ENCODE measurements around the gene RBX1.

RBX1 gene

GRCh38 chr22:40960145-40960544 is 9.0 kb downstream of the RBX1 start:
- Histone ChIP-seq H3K4ac (ENCODE audit: low read depth, low read length) (no peak overlapping the region), H4K5ac (ENCODE audit: low read length) (no peak overlapping the region), H3K4me2 (ENCODE audit: low read length) (no peak overlapping the region), H3K56ac (ENCODE audit: low read length) (no peak overlapping the region), H3K36me3 (ENCODE audit: control insufficient read depth, insufficient read depth, low read length) (peaks cover 2% of the 10 kb centered on the region), H2BK15ac (replicated peaks; ENCODE audit: low read depth) (no peak overlapping the region), H3K4me3 (ENCODE audit: low read length) (no peak overlapping the region), H3K9ac (ENCODE audit: low read length) (no peak overlapping the region), H3K18ac (ENCODE audit: low read length) (no peak overlapping the region), H3K23ac (ENCODE audit: low read length) (peak overlapping the region; percentile 24), H3K79me1 (ENCODE audit: low read length) (peaks cover 8% of the 10 kb centered on the region), H3K27me3 (ENCODE audit: insufficient read depth, low read length, poor library complexity) (no peaks in the 10 kb centered on the region), H3K4me1 (ENCODE audit: control insufficient read depth, low read depth, low read length) (no peaks in the 10 kb centered on the region), H2AK5ac (ENCODE audit: low read length) (no peak overlapping the region), H2BK120ac (ENCODE audit: low read depth, low read length) (no peak overlapping the region), H3K79me2 (ENCODE audit: control insufficient read depth, insufficient read depth, low read length) (peaks cover 21% of the 10 kb centered on the region), H4K8ac (ENCODE audit: low read depth, low read length) (no peak overlapping the region), H2BK5ac (ENCODE audit: low read length) (no peak overlapping the region), H3K27ac (ENCODE audit: low read depth, low read length) (no peak overlapping the region)
- WGBS (ENCODE audit: extremely low coverage, insufficient coverage, low lambda C conversion rate) = no CpG with 5 or more reads among the region's 2 CpGs
- peak; percentile 52 for DNase-seq

GRCh38 chr22:40965936-40966725 is 15.0 kb downstream of the RBX1 start:
- Histone ChIP-seq H3K27ac (ENCODE audit: low read depth, low read length) (no peak overlapping the region), H3K23ac (ENCODE audit: low read length) (no peak overlapping the region), H4K8ac (ENCODE audit: low read depth, low read length) (no peak overlapping the region), H3K4ac (ENCODE audit: low read depth, low read length) (no peak overlapping the region), H3K79me2 (ENCODE audit: control insufficient read depth, insufficient read depth, low read length) (peaks cover 7% of the 10 kb centered on the region), H3K4me2 (ENCODE audit: low read length) (no peak overlapping the region), H3K4me1 (ENCODE audit: control insufficient read depth, low read depth, low read length) (no peaks in the 10 kb centered on the region), H4K5ac (ENCODE audit: low read length) (no peak overlapping the region), H3K56ac (ENCODE audit: low read length) (no peak overlapping the region), H3K36me3 (ENCODE audit: control insufficient read depth, insufficient read depth, low read length) (peaks cover 3% of the 10 kb centered on the region), H2BK15ac (replicated peaks; ENCODE audit: low read depth) (no peak overlapping the region), H3K18ac (ENCODE audit: low read length) (no peak overlapping the region), H2BK5ac (ENCODE audit: low read length) (no peak overlapping the region), H3K27me3 (ENCODE audit: insufficient read depth, low read length, poor library complexity) (no peaks in the 10 kb centered on the region), H3K4me3 (ENCODE audit: low read length) (no peak overlapping the region), H3K9ac (ENCODE audit: low read length) (no peak overlapping the region), H3K79me1 (ENCODE audit: low read length) (peaks cover 5% of the 10 kb centered on the region), H2AK5ac (ENCODE audit: low read length) (no peak overlapping the region), H2BK120ac (ENCODE audit: low read depth, low read length) (no peak overlapping the region)
- no peak for DNase-seq
- WGBS (ENCODE audit: extremely low coverage, insufficient coverage, low lambda C conversion rate) = no CpG with 5 or more reads among the region's 8 CpGs

- H3K79me1 ChIP-seq (ENCODE audit: low read length) = peaks cover 5% of the 10 kb centered on the region
- no peak overlapping the region for H2BK120ac ChIP-seq (ENCODE audit: low read depth, low read length)
- no peak overlapping the region for H3K4me3 ChIP-seq (ENCODE audit: low read length)
- no CpG with 5 or more reads among the region's 7 CpGs for WGBS (ENCODE audit: extremely low coverage, insufficient coverage, low lambda C conversion rate)
- no peak overlapping the region for H4K5ac ChIP-seq (ENCODE audit: low read length)
- no peak overlapping the region for H3K4ac ChIP-seq (ENCODE audit: low read depth, low read length)
- no peak overlapping the region for H3K4me2 ChIP-seq (ENCODE audit: low read length)
- no peak for DNase-seq
- H3K27me3 ChIP-seq (ENCODE audit: insufficient read depth, low read length, poor library complexity) = no peaks in the 10 kb centered on the region
- no peak overlapping the region for H3K27ac ChIP-seq (ENCODE audit: low read depth, low read length)
- H2BK5ac ChIP-seq (ENCODE audit: low read length) = no peak overlapping the region
- H3K9ac ChIP-seq (ENCODE audit: low read length) = no peak overlapping the region
- no peak overlapping the region for H3K18ac ChIP-seq (ENCODE audit: low read length)
- no peak overlapping the region for H3K23ac ChIP-seq (ENCODE audit: low read length)
- H3K56ac ChIP-seq (ENCODE audit: low read length) = no peak overlapping the region
- peaks cover 3% of the 10 kb centered on the region for H3K36me3 ChIP-seq (ENCODE audit: control insufficient read depth, insufficient read depth, low read length)
- H4K8ac ChIP-seq (ENCODE audit: low read depth, low read length) = no peak overlapping the region
- peaks cover 5% of the 10 kb centered on the region for H3K79me2 ChIP-seq (ENCODE audit: control insufficient read depth, insufficient read depth, low read length)
- H2AK5ac ChIP-seq (ENCODE audit: low read length) = no peak overlapping the region
- no peak overlapping the region for H2BK15ac ChIP-seq (replicated peaks; ENCODE audit: low read depth)
- no peaks in the 10 kb centered on the region for H3K4me1 ChIP-seq (ENCODE audit: control insufficient read depth, low read depth, low read length)
Measured at GRCh38 chr22:40966726-40967085, 15.5 kb downstream of the RBX1 start.

GRCh38 chr22:40967111-40967760 is 16.1 kb downstream of the RBX1 start:
- DNase-seq = no peak
- Histone ChIP-seq H3K4me3 (ENCODE audit: low read length) (no peak overlapping the region), H3K36me3 (ENCODE audit: control insufficient read depth, insufficient read depth, low read length) (peaks cover 3% of the 10 kb centered on the region), H2AK5ac (ENCODE audit: low read length) (no peak overlapping the region), H3K4ac (ENCODE audit: low read depth, low read length) (no peak overlapping the region), H3K18ac (ENCODE audit: low read length) (no peak overlapping the region), H3K79me2 (ENCODE audit: control insufficient read depth, insufficient read depth, low read length) (no peaks in the 10 kb centered on the region), H3K9ac (ENCODE audit: low read length) (no peak overlapping the region), H4K5ac (ENCODE audit: low read length) (no peak overlapping the region), H3K56ac (ENCODE audit: low read length) (no peak overlapping the region), H3K23ac (ENCODE audit: low read length) (no peak overlapping the region), H3K79me1 (ENCODE audit: low read length) (peaks cover 5% of the 10 kb centered on the region), H3K27me3 (ENCODE audit: insufficient read depth, low read length, poor library complexity) (no peaks in the 10 kb centered on the region), H2BK15ac (replicated peaks; ENCODE audit: low read depth) (no peak overlapping the region), H3K4me2 (ENCODE audit: low read length) (no peak overlapping the region), H4K8ac (ENCODE audit: low read depth, low read length) (no peak overlapping the region), H2BK120ac (ENCODE audit: low read depth, low read length) (no peak overlapping the region), H3K4me1 (ENCODE audit: control insufficient read depth, low read depth, low read length) (no peaks in the 10 kb centered on the region), H3K27ac (ENCODE audit: low read depth, low read length) (no peak overlapping the region), H2BK5ac (ENCODE audit: low read length) (no peak overlapping the region)
- no CpG with 5 or more reads among the region's 8 CpGs for WGBS (ENCODE audit: extremely low coverage, insufficient coverage, low lambda C conversion rate)

GRCh38 chr22:40972587-40972986 is 21.4 kb downstream of the RBX1 start:
- no peak overlapping the region for H3K23ac ChIP-seq (ENCODE audit: low read length)
- H3K36me3 ChIP-seq (ENCODE audit: control insufficient read depth, insufficient read depth, low read length) = peaks cover 1% of the 10 kb centered on the region
- no peak overlapping the region for H2AK5ac ChIP-seq (ENCODE audit: low read length)
- no peak overlapping the region for H3K4ac ChIP-seq (ENCODE audit: low read depth, low read length)
- no CpG with 5 or more reads among the region's 6 CpGs for WGBS (ENCODE audit: extremely low coverage, insufficient coverage, low lambda C conversion rate)
- H3K27me3 ChIP-seq (ENCODE audit: insufficient read depth, low read length, poor library complexity) = no peaks in the 10 kb centered on the region
- H2BK120ac ChIP-seq (ENCODE audit: low read depth, low read length) = no peak overlapping the region
- no peaks in the 10 kb centered on the region for H3K79me2 ChIP-seq (ENCODE audit: control insufficient read depth, insufficient read depth, low read length)
- H3K56ac ChIP-seq (ENCODE audit: low read length) = no peak overlapping the region
- H3K18ac ChIP-seq (ENCODE audit: low read length) = no peak overlapping the region
- H2BK15ac ChIP-seq (replicated peaks; ENCODE audit: low read depth) = no peak overlapping the region
- no peaks in the 10 kb centered on the region for H3K79me1 ChIP-seq (ENCODE audit: low read length)
- H3K4me3 ChIP-seq (ENCODE audit: low read length) = no peak overlapping the region
- H3K9ac ChIP-seq (ENCODE audit: low read length) = no peak overlapping the region
- H2BK5ac ChIP-seq (ENCODE audit: low read length) = no peak overlapping the region
- no peak overlapping the region for H4K5ac ChIP-seq (ENCODE audit: low read length)
- DNase-seq = no peak
- H3K27ac ChIP-seq (ENCODE audit: low read depth, low read length) = no peak overlapping the region
- H4K8ac ChIP-seq (ENCODE audit: low read depth, low read length) = no peak overlapping the region
- H3K4me1 ChIP-seq (ENCODE audit: control insufficient read depth, low read depth, low read length) = no peaks in the 10 kb centered on the region
- no peak overlapping the region for H3K4me2 ChIP-seq (ENCODE audit: low read length)

Data from mesendoderm (in vitro differentiated cells).